Vagina (tissue), 2 donors: ENCODE results near the gene GALM. TPM values are rescaled to one million over a fixed set of nuclear protein-coding genes. Genes with fewer than 3 reads are reported as not detected.

Source experiments
- DNase-seq, 2 donors: peaks; one replicate each; pipeline ENCODE4 v3.0.0-alpha.2; 2017; ENCODE audit errors: extremely low spot score in 2 of 2
- H3K27ac ChIP-seq: fragments of 200-600 bp; sonication (generic); one replicate; pipeline ENCODE4 v1.5.1; 2019
- H3K27me3 ChIP-seq: fragments of 200-600 bp; sonication (generic); one replicate; pipeline ENCODE4 v1.5.1; 2019
- H3K36me3 ChIP-seq, 2 donors: fragments of 200-600 bp; sonication (generic); one replicate each; pipeline ENCODE4 v1.5.1; 2017 to 2019
- H3K4me1 ChIP-seq: fragments of 200-600 bp; sonication (generic); one replicate; pipeline ENCODE4 v1.5.1; 2019
- H3K4me3 ChIP-seq, 2 donors: fragments of 200-600 bp; sonication (generic); 1 replicate in 1 of 2; 2 replicates in 1 of 2; pipeline ENCODE4 v1.5.1; 2016 to 2019
- H3K9me3 ChIP-seq: fragments of 200-600 bp; sonication (generic); one replicate; pipeline ENCODE4 v1.5.1; 2019
- CTCF ChIP-seq, 3 experiments: fragments of 450-650 bp in 2 of 3; fragments of 200-600 bp in 1 of 3; sonication (generic) in 1 of 3; IDR thresholded peaks; one replicate each; pipeline ENCODE4 v1.5.1; 2017 to 2019; ENCODE audit warnings: antibody characterized with exemption in 3 of 3, mild to moderate bottlenecking in 2 of 3, moderate library complexity in 2 of 3
- POLR2A ChIP-seq, 2 donors: fragments of 450-650 bp; IDR thresholded peaks; one replicate each; pipeline ENCODE4 v1.6.1; 2017; ENCODE audit warnings: antibody characterized with exemption in 2 of 2, mild to moderate bottlenecking in 2 of 2, moderate library complexity in 2 of 2
- POLR2AphosphoS5 ChIP-seq, 2 donors: sonication (generic); formaldehyde crosslinking; IDR thresholded peaks; one replicate each; pipeline ENCODE4 v1.9.0; 2017; ENCODE audit warnings: antibody characterized with exemption in 2 of 2, mild to moderate bottlenecking in 2 of 2, low read depth in 1 of 2; ENCODE audit not compliant: insufficient read depth in 1 of 2
- intact Hi-C: fragments of 100-400 bp; cut with DNase I; formaldehyde crosslinking; loops from one replicate; pipeline ENCODE4 v1.15.1; 2023
- total RNA-seq: library from RNA; depleted of rRNA; stranded (reverse); fragments of >200 nt; gene quantifications from one replicate; pipeline ENCODE4 v1.2.3, GENCODE V29; 2016

GALM gene
- total RNA-seq, 1 donor from 2014 or later = 16.9 TPM

DNA sequence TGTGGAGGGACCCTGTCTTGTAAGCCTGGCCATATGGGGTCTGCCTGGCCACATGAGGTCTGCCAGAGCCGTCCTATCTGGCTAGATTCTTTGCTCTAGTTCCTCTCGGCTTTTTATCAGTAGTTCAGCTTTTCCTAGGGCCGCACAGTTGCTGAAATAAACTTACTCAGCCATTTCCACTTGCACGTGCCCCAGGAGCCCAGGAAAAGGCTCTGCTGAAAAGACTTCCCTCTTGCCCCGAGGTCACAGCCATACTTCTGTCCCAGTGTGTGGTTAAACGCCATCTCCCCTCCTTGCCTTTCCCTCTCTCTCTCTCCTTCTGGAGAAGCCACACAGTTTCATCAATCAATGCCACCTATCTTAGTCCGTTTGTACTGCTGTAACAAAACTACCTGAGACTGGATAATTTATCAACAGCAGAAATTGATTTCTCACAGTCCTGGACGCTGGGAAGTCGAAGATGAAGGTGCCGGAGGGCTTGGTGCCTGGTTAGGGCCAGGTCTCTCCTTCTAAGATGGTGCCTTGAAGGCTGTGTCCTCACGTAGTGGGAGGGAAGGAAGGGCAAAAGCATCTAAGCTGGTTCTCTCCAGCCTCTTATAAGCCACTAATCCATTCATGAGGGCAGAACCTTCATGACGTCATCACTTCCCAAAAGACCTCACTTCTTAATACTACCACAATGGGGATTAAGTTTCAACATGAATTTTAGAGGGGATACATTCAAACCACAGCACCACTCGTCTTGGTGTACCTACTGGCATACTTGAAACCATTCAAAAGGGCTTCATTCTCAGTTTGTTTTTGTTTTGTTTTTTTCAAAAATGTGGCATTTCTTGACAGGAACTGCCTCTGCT is 11.2 kb upstream of the GALM start:
- Histone ChIP-seq H3K4me1 (no peaks in the 10 kb centered on the region), H3K9me3 (no peaks in the 10 kb centered on the region), H3K27ac (no peak overlapping the region), H3K36me3 (no peaks in the 10 kb centered on the region), H3K27me3 (no peaks in the 10 kb centered on the region), H3K4me3 (no peak overlapping the region)
- TF ChIP-seq POLR2AphosphoS5 (IDR thresholded peaks at IDR 0.05; ENCODE audit: insufficient read depth in 1 of 2, low read depth in 1 of 2) = no peak
- TF ChIP-seq POLR2A (IDR thresholded peaks at IDR 0.05) = no peak
- no peak for TF ChIP-seq CTCF (IDR thresholded peaks at IDR 0.05)
- intact Hi-C loops = no loop called here
- peak in 1 of 2 donors; percentile 49 for DNase-seq

- Histone ChIP-seq H3K9me3 (no peaks in the 10 kb centered on the region), H3K4me1 (no peaks in the 10 kb centered on the region), H3K27ac (no peak overlapping the region), H3K36me3 (no peaks in the 10 kb centered on the region), H3K4me3 (no peak overlapping the region), H3K27me3 (no peaks in the 10 kb centered on the region)
- no peak for TF ChIP-seq POLR2AphosphoS5 (IDR thresholded peaks at IDR 0.05; ENCODE audit: insufficient read depth in 1 of 2, low read depth in 1 of 2)
- TF ChIP-seq CTCF (IDR thresholded peaks at IDR 0.05) = no peak
- no peak for TF ChIP-seq POLR2A (IDR thresholded peaks at IDR 0.05)
- peak in 1 of 2 donors; percentile 69 for DNase-seq
- intact Hi-C loops = no loop called here
Measured at GRCh38 chr2:38655441-38655840, 10.5 kb upstream of the GALM start.

- Histone ChIP-seq H3K9me3 (no peaks in the 10 kb centered on the region), H3K36me3 (no peaks in the 10 kb centered on the region), H3K27me3 (no peaks in the 10 kb centered on the region), H3K4me1 (no peaks in the 10 kb centered on the region), H3K27ac (no peak overlapping the region), H3K4me3 (no peak overlapping the region)
- intact Hi-C loops = no loop called here
- TF ChIP-seq POLR2AphosphoS5 (IDR thresholded peaks at IDR 0.05; ENCODE audit: insufficient read depth in 1 of 2, low read depth in 1 of 2) = no peak
- TF ChIP-seq CTCF (IDR thresholded peaks at IDR 0.05) = no peak
- TF ChIP-seq POLR2A (IDR thresholded peaks at IDR 0.05) = no peak
- DNase-seq = peak in 1 of 2 donors; percentile 29
Measured at GRCh38 chr2:38656866-38657480, 8.9 kb upstream of the GALM start.

- no peak for DNase-seq
- Histone ChIP-seq H3K27ac (no peak overlapping the region), H3K36me3 (no peaks in the 10 kb centered on the region), H3K27me3 (no peaks in the 10 kb centered on the region), H3K9me3 (no peaks in the 10 kb centered on the region), H3K4me3 (no peak overlapping the region), H3K4me1 (no peaks in the 10 kb centered on the region)
- TF ChIP-seq POLR2A (IDR thresholded peaks at IDR 0.05) (no peak), POLR2AphosphoS5 (IDR thresholded peaks at IDR 0.05; ENCODE audit: insufficient read depth in 1 of 2, low read depth in 1 of 2) (no peak), CTCF (IDR thresholded peaks at IDR 0.05) (no peak)
- intact Hi-C loops = no loop called here
Measured at GRCh38 chr2:38658613-38659012, 7.3 kb upstream of the GALM start.

GRCh38 chr2:38659115-38659514 is 6.8 kb upstream of the GALM start:
- Histone ChIP-seq H3K9me3 (no peaks in the 10 kb centered on the region), H3K36me3 (no peaks in the 10 kb centered on the region), H3K27me3 (no peaks in the 10 kb centered on the region), H3K27ac (no peak overlapping the region), H3K4me1 (no peaks in the 10 kb centered on the region), H3K4me3 (no peak overlapping the region)
- intact Hi-C loops = no loop called here
- TF ChIP-seq POLR2AphosphoS5 (IDR thresholded peaks at IDR 0.05; ENCODE audit: insufficient read depth in 1 of 2, low read depth in 1 of 2) (no peak), CTCF (IDR thresholded peaks at IDR 0.05) (no peak), POLR2A (IDR thresholded peaks at IDR 0.05) (no peak)
- no peak for DNase-seq
